GM12872 (cell line): ENCODE measurements around the gene SLC22A8.

Source experiments
- CTCF ChIP-seq: IDR thresholded peaks from 3 replicates; pipeline ENCODE4 v1.5.1; 2011; ENCODE audit warnings: low read depth, mild to moderate bottlenecking, low read length, moderate library complexity; ENCODE audit not compliant: insufficient read depth

Gene SLC22A8

GRCh38 chr11:63015521-63016215, at the start of gene SLC22A8:
TSS of gene SLC22A8 (minus strand) at chr11:63015841. CDS start at chr11:63014958, 883 bp downstream.
- no peak for TF ChIP-seq CTCF

- no peak for TF ChIP-seq CTCF
These were observed 27.0 kb upstream of the SLC22A8 start for GRCh38 chr11:63042596-63042995.

GRCh38 chr11:63032457-63032856, 16.8 kb upstream of the SLC22A8 start:
- no peak for TF ChIP-seq CTCF

GRCh38 chr11:63023841-63024648, 8.4 kb upstream of the SLC22A8 start:
- TF ChIP-seq CTCF = peak; percentile 99

GRCh38 chr11:63023222-63023814, 7.7 kb upstream of the SLC22A8 start:
- no peak for TF ChIP-seq CTCF

GRCh38 chr11:63022441-63022840, 6.8 kb upstream of the SLC22A8 start:
- no peak for TF ChIP-seq CTCF

GRCh38 chr11:63020671-63021291, 5.1 kb upstream of the SLC22A8 start:
- TF ChIP-seq CTCF = peak; percentile 68
